ENCODE data around the gene FGF14.

GRCh38 chr13:102214956-102215355, 186.9 kb downstream of the FGF14 start:
- TF ChIP-seq CTCF (conservative IDR thresholded peaks at IDR 0.05; ENCODE audit: low read depth in 2 of 2) (no peak), CREB1 (CRISPR knock-in tag; IDR thresholded peaks at IDR 0.05; ENCODE audit: low read depth) (no peak), JUNB (IDR thresholded peaks at IDR 0.05; ENCODE audit: unreplicated experiment) (no peak), EZH2 (IDR thresholded peaks at IDR 0.05; ENCODE audit: low read depth, unreplicated experiment) (no peak)
- TF ChIP-seq, protein P1, sequence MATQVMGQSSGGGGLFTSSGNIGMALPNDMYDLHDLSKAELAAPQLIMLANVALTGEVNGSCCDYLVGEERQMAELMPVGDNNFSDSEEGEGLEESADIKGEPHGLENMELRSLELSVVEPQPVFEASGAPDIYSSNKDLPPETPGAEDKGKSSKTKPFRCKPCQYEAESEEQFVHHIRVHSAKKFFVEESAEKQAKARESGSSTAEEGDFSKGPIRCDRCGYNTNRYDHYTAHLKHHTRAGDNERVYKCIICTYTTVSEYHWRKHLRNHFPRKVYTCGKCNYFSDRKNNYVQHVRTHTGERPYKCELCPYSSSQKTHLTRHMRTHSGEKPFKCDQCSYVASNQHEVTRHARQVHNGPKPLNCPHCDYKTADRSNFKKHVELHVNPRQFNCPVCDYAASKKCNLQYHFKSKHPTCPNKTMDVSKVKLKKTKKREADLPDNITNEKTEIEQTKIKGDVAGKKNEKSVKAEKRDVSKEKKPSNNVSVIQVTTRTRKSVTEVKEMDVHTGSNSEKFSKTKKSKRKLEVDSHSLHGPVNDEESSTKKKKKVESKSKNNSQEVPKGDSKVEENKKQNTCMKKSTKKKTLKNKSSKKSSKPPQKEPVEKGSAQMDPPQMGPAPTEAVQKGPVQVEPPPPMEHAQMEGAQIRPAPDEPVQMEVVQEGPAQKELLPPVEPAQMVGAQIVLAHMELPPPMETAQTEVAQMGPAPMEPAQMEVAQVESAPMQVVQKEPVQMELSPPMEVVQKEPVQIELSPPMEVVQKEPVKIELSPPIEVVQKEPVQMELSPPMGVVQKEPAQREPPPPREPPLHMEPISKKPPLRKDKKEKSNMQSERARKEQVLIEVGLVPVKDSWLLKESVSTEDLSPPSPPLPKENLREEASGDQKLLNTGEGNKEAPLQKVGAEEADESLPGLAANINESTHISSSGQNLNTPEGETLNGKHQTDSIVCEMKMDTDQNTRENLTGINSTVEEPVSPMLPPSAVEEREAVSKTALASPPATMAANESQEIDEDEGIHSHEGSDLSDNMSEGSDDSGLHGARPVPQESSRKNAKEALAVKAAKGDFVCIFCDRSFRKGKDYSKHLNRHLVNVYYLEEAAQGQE (IDR thresholded peaks at IDR 0.05; ENCODE audit: unreplicated experiment) = no peak

All from GM23338 (cell line).